GM12891 (cell line): Measurements from ENCODE around the gene PCMT1.

Source experiments
- POLR2A ChIP-seq: IDR thresholded peaks from 2 replicates; pipeline ENCODE4 v1.6.1; 2011; ENCODE audit warnings: low read depth, low read length, control low read depth
- POLR2AphosphoS5 ChIP-seq: IDR thresholded peaks from 2 replicates; pipeline ENCODE4 v1.6.1; 2011; ENCODE audit warnings: low read depth, low read length, control low read depth
- SPI1 ChIP-seq: IDR thresholded peaks from 2 replicates; pipeline ENCODE4 v1.6.1; 2011; ENCODE audit warnings: low read depth, low read length, control low read depth

- TF ChIP-seq SPI1 (no peak), POLR2AphosphoS5 (no peak), POLR2A (no peak)
Measured at GRCh38 chr6:149847939-149848267, 98.4 kb downstream of the PCMT1 start.
